Measurements from ENCODE around the gene CALB2. TPM values are rescaled to one million over a fixed set of nuclear protein-coding genes. Genes with fewer than 3 reads are reported as not detected.

The CALB2 gene
- total RNA-seq, 2 donors from 2014 or later, result 0.81 TPM; not detected in 1

DNA sequence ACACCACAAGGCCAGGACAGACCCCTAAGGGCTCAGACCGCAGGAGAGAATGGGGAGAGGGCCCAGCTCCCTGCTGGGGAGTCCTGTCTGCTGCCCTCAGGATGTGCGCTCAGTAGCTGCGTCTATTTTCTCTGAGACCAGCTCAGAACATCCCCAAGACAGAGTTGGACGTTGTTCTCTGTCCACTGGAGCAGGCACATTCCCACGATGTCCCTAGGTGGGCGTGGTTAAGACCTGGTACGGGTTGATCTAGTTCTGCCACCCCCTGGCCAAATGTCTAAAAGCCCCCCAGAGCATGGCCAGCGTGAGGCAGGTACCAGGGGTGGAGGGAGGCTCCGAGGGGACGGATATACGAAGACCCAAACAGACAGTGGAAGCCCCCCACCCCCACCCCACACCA, 842 bp upstream of the CALB2 start:
- Histone ChIP-seq H3K36me3 (no peaks in the 10 kb centered on the region), H3K4me1 (ENCODE audit: control insufficient read depth in 1 of 2, low read depth in 2 of 2) (peaks cover 6 to 11% of the 10 kb centered on the region in 2 donors), H3K9me3 (no peaks in the 10 kb centered on the region), H3K27me3 (replicated peaks; ENCODE audit: insufficient read depth) (no peaks in the 10 kb centered on the region), H3K27ac (no peak overlapping the region), H3K4me3 (no peak overlapping the region)
- TF ChIP-seq, protein P1, sequence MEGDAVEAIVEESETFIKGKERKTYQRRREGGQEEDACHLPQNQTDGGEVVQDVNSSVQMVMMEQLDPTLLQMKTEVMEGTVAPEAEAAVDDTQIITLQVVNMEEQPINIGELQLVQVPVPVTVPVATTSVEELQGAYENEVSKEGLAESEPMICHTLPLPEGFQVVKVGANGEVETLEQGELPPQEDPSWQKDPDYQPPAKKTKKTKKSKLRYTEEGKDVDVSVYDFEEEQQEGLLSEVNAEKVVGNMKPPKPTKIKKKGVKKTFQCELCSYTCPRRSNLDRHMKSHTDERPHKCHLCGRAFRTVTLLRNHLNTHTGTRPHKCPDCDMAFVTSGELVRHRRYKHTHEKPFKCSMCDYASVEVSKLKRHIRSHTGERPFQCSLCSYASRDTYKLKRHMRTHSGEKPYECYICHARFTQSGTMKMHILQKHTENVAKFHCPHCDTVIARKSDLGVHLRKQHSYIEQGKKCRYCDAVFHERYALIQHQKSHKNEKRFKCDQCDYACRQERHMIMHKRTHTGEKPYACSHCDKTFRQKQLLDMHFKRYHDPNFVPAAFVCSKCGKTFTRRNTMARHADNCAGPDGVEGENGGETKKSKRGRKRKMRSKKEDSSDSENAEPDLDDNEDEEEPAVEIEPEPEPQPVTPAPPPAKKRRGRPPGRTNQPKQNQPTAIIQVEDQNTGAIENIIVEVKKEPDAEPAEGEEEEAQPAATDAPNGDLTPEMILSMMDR (IDR thresholded peaks at IDR 0.05), result no peak
- ATAC-seq (ENCODE audit: insufficient number of reproducible peaks, low FRiP score, low read depth), result no peak
- no peak for DNase-seq (ENCODE audit: low spot score)

DNA sequence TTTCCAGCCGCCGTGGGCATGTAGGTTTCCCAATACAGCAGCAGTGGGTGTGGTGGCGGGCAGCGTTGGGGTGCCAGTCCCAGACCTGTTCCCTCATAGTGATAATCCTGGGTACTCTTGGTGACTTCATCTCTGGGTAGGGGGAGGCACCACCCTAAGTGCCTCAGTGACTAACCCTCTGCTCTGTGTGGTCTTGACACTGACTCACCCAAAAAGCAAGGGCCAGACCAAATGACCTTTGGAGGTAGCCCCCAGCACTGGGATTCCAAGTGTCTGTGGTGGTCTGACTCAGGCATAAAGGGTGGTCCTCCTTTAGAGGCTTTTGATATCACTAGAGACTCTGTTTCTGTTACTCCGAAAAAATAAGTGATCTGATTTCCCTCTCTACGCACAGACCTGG, 908 bp downstream of the CALB2 start:
- DNase-seq (ENCODE audit: low spot score), result no peak
- Histone ChIP-seq H3K4me1 (ENCODE audit: control insufficient read depth in 1 of 2, low read depth in 2 of 2) (peaks cover 6 to 11% of the 10 kb centered on the region in 2 donors), H3K27me3 (replicated peaks; ENCODE audit: insufficient read depth) (no peaks in the 10 kb centered on the region), H3K9me3 (no peaks in the 10 kb centered on the region), H3K36me3 (no peaks in the 10 kb centered on the region), H3K27ac (no peak overlapping the region), H3K4me3 (no peak overlapping the region)
- TF ChIP-seq, protein P1 (IDR thresholded peaks at IDR 0.05), result no peak
- no peak for ATAC-seq (ENCODE audit: insufficient number of reproducible peaks, low FRiP score, low read depth)

DNA sequence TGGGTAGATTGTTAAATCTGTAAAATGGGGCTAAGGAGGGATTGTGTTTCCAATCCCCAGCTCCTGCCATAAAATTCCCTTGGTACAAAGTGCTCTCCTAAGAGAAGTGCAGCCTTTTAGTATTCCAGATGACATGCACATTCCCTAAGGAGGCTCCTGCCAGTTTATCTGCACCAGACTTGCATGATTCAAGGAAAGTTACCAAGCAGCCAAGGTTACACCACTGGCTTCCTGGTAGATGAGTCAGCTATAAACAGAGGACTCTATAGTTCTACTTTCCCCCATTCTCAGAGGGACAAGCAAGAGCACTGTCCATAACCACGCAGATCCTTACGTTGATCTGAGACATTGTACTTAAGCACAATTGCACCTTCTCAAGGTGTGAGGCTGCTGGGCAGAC, 1.9 kb downstream of the CALB2 start:
- ATAC-seq (ENCODE audit: insufficient number of reproducible peaks, low FRiP score, low read depth), result no peak
- TF ChIP-seq, protein P1 (IDR thresholded peaks at IDR 0.05), result no peak
- Histone ChIP-seq H3K27me3 (replicated peaks; ENCODE audit: insufficient read depth) (no peaks in the 10 kb centered on the region), H3K27ac (no peak overlapping the region), H3K36me3 (no peaks in the 10 kb centered on the region), H3K4me3 (no peak overlapping the region), H3K4me1 (ENCODE audit: control insufficient read depth in 1 of 2, low read depth in 2 of 2) (peaks cover 6 to 11% of the 10 kb centered on the region in 2 donors), H3K9me3 (no peaks in the 10 kb centered on the region)
- DNase-seq (ENCODE audit: low spot score), result no peak

- no peaks in the 10 kb centered on the region for H3K27me3 ChIP-seq (replicated peaks; ENCODE audit: insufficient read depth)
- ATAC-seq (ENCODE audit: insufficient number of reproducible peaks, low FRiP score, low read depth) (no peak), DNase-seq (ENCODE audit: low spot score) (no peak)
- TF ChIP-seq, protein P1 (IDR thresholded peaks at IDR 0.05), result no peak
- H3K4me3 ChIP-seq, result no peak overlapping the region
- no peak overlapping the region for H3K27ac ChIP-seq
- no peaks in the 10 kb centered on the region for H3K9me3 ChIP-seq
- no peaks in the 10 kb centered on the region for H3K36me3 ChIP-seq
- H3K4me1 ChIP-seq (ENCODE audit: control insufficient read depth in 1 of 2, low read depth in 2 of 2), result no peaks in the 10 kb centered on the region
Measured at GRCh38 chr16:71364133-71364681, 5.7 kb downstream of the CALB2 start.

- H3K27me3 ChIP-seq (replicated peaks; ENCODE audit: insufficient read depth), result no peaks in the 10 kb centered on the region
- TF ChIP-seq, protein P1 (IDR thresholded peaks at IDR 0.05), result no peak
- ATAC-seq (ENCODE audit: insufficient number of reproducible peaks, low FRiP score, low read depth), result no peak
- no peak overlapping the region for H3K4me3 ChIP-seq
- H3K27ac ChIP-seq, result no peak overlapping the region
- no peak for DNase-seq (ENCODE audit: low spot score)
- no peaks in the 10 kb centered on the region for H3K36me3 ChIP-seq
- no peaks in the 10 kb centered on the region for H3K4me1 ChIP-seq (ENCODE audit: control insufficient read depth in 1 of 2, low read depth in 2 of 2)
- no peaks in the 10 kb centered on the region for H3K9me3 ChIP-seq
Measured at GRCh38 chr16:71365021-71365420, 6.5 kb downstream of the CALB2 start.
